NT2/D1 (cell line): ENCODE data around the gene TMEM176B.

Source experiments
- YY1 ChIP-seq: IDR thresholded peaks from 2 replicates; pipeline ENCODE4 v1.6.1; 2011; ENCODE audit not compliant: insufficient read length, insufficient read depth
- ZNF274 ChIP-seq: IDR thresholded peaks from 2 replicates; pipeline ENCODE4 v1.6.1; 2011; ENCODE audit warnings: mild to moderate bottlenecking, low read depth, low read length

- TF ChIP-seq YY1 (no peak), ZNF274 (no peak)
Measured at GRCh38 chr7:150766334-150766709, 33.8 kb downstream of the TMEM176B start.
